KMS-11 (cell line): ENCODE data around the gene BBOF1.

ENCODE experiments used
- H2AFZ ChIP-seq: fragments of 200-600 bp; sonication (generic); 2 replicates; pipeline ENCODE4 v1.6.1; 2016; ENCODE audit warnings: antibody characterized with exemption, mixed run types, low read depth
- H3K27ac ChIP-seq: fragments of 200-600 bp; sonication (generic); 2 replicates; pipeline ENCODE4 v1.6.1; 2016; ENCODE audit warnings: mild to moderate bottlenecking, mixed run types
- H3K27me3 ChIP-seq: fragments of 200-600 bp; sonication (generic); 2 replicates; pipeline ENCODE4 v1.6.1; 2017; ENCODE audit warnings: mild to moderate bottlenecking, low read depth, mixed run types, moderate library complexity; ENCODE audit not compliant: insufficient read depth
- H3K36me3 ChIP-seq: fragments of 200-600 bp; sonication (generic); 2 replicates; pipeline ENCODE4 v1.6.1; 2017; ENCODE audit warnings: mild to moderate bottlenecking, mixed run types; ENCODE audit not compliant: insufficient read depth
- H3K4me1 ChIP-seq: fragments of 200-600 bp; sonication (generic); 2 replicates; pipeline ENCODE4 v1.6.1; 2016; ENCODE audit warnings: mild to moderate bottlenecking, low read depth, mixed run types; ENCODE audit not compliant: poor library complexity, severe bottlenecking
- H3K4me2 ChIP-seq: fragments of 200-600 bp; sonication (generic); 2 replicates; pipeline ENCODE4 v1.7.0; 2016; ENCODE audit warnings: mild to moderate bottlenecking, mixed run types
- H3K4me3 ChIP-seq: fragments of 200-600 bp; sonication (generic); IDR thresholded peaks from 2 replicates; pipeline ENCODE4 v1.6.1; 2017; ENCODE audit warnings: low read depth, low read length, mixed read lengths; ENCODE audit not compliant: insufficient read depth
- H3K79me2 ChIP-seq: fragments of 200-600 bp; sonication (generic); 2 replicates; pipeline ENCODE4 v1.6.1; 2016; ENCODE audit warnings: low read depth, mixed run types; ENCODE audit not compliant: insufficient read depth
- H3K9ac ChIP-seq: fragments of 200-600 bp; sonication (generic); 2 replicates; pipeline ENCODE4 v1.6.1; 2016; ENCODE audit warnings: mild to moderate bottlenecking, mixed run types
- H4K20me1 ChIP-seq: fragments of 200-600 bp; sonication (generic); 2 replicates; pipeline ENCODE4 v1.6.1; 2016; ENCODE audit warnings: mild to moderate bottlenecking, mixed run types; ENCODE audit not compliant: insufficient read depth
- CTCF ChIP-seq: fragments of 200-600 bp; sonication (generic); conservative IDR thresholded peaks from 2 replicates; pipeline ENCODE4 v1.6.1; 2017; ENCODE audit warnings: low read depth, mild to moderate bottlenecking, antibody characterized with exemption, low read length, moderate library complexity, mixed read lengths

Gene BBOF1

GRCh38 chr14:74018586-74019407 is at the start of gene BBOF1, which contains the start of gene ENTPD5:
Gene BBOF1 (plus strand): TSS chr14:74019349. CDS start chr14:74019479, 130 bp downstream.
Gene ENTPD5 (minus strand): TSS chr14:74019288. CDS start chr14:73988102, 31,186 bp downstream.
- Histone ChIP-seq H3K4me2 (peak within 1 kb of the TSS; percentile 62), H3K79me2 (no peaks in the 10 kb centered on the region), H3K9ac (peak within 1 kb of the TSS; percentile 82), H2AFZ (peak within 1 kb of the TSS; percentile 88), H3K27ac (peak within 1 kb of the TSS; percentile 73), H3K4me1 (no peaks in the 10 kb centered on the region), H3K27me3 (no peaks in the 10 kb centered on the region), H4K20me1 (no peaks in the 10 kb centered on the region), H3K36me3 (no peaks in the 10 kb centered on the region), H3K4me3 (no peak within 1 kb of the TSS)
- no peak for TF ChIP-seq CTCF

GRCh38 chr14:73973497-73973896 is 45.7 kb upstream of the BBOF1 start:
- H3K27me3 ChIP-seq: no peaks in the 10 kb centered on the region
- H3K4me2 ChIP-seq: no peak overlapping the region
- no peaks in the 10 kb centered on the region for H3K79me2 ChIP-seq
- H3K4me1 ChIP-seq: no peaks in the 10 kb centered on the region
- no peaks in the 10 kb centered on the region for H3K36me3 ChIP-seq
- H2AFZ ChIP-seq: no peak overlapping the region
- H3K4me3 ChIP-seq: no peak overlapping the region
- no peaks in the 10 kb centered on the region for H4K20me1 ChIP-seq
- TF ChIP-seq CTCF: no peak
- H3K27ac ChIP-seq: no peak overlapping the region
- H3K9ac ChIP-seq: no peak overlapping the region

- no peak for TF ChIP-seq CTCF
- Histone ChIP-seq H3K27ac (no peak overlapping the region), H3K4me3 (no peak overlapping the region)
These were observed 43.0 kb upstream of the BBOF1 start for GRCh38 chr14:73976125-73976524.

GRCh38 chr14:73977896-73978295 is 41.3 kb upstream of the BBOF1 start:
- Histone ChIP-seq H4K20me1 (no peaks in the 10 kb centered on the region), H3K4me1 (no peaks in the 10 kb centered on the region), H3K9ac (no peak overlapping the region), H2AFZ (no peak overlapping the region), H3K36me3 (no peaks in the 10 kb centered on the region), H3K27ac (no peak overlapping the region), H3K4me3 (no peak overlapping the region), H3K79me2 (no peaks in the 10 kb centered on the region), H3K4me2 (no peak overlapping the region), H3K27me3 (no peaks in the 10 kb centered on the region)
- no peak for TF ChIP-seq CTCF

More at GRCh38 chr14:73976125-73976524, 43.0 kb upstream of the BBOF1 start:
- Histone ChIP-seq H3K79me2 (no peaks in the 10 kb centered on the region), H2AFZ (no peak overlapping the region), H3K9ac (no peak overlapping the region), H3K4me1 (no peaks in the 10 kb centered on the region), H3K27me3 (no peaks in the 10 kb centered on the region), H4K20me1 (no peaks in the 10 kb centered on the region), H3K36me3 (no peaks in the 10 kb centered on the region), H3K4me2 (no peak overlapping the region)
